Vagina (tissue), 2 donors: ENCODE measurements around the gene CACNA1D.

Experiments
- CTCF ChIP-seq, 3 experiments: fragments of 450-650 bp in 2 of 3; fragments of 200-600 bp in 1 of 3; sonication (generic) in 1 of 3; IDR thresholded peaks; one replicate each; pipeline ENCODE4 v1.5.1; 2017 to 2019; ENCODE audit warnings: antibody characterized with exemption in 3 of 3, mild to moderate bottlenecking in 2 of 3, moderate library complexity in 2 of 3
- POLR2A ChIP-seq, 2 donors: fragments of 450-650 bp; IDR thresholded peaks; one replicate each; pipeline ENCODE4 v1.6.1; 2017; ENCODE audit warnings: antibody characterized with exemption in 2 of 2, mild to moderate bottlenecking in 2 of 2, moderate library complexity in 2 of 2

GRCh38 chr3:53570081-53570480 is 75.7 kb downstream of the CACNA1D start:
- TF ChIP-seq POLR2A (IDR thresholded peaks at IDR 0.05) (no peak), CTCF (IDR thresholded peaks at IDR 0.05) (no peak)
